ENCODE data around the gene S100A10.

GRCh38 chr1:151958959-151959358 is 34.7 kb downstream of the S100A10 start:
- TF ChIP-seq CTCF (IDR thresholded peaks at IDR 0.05 in 8 of 11, conservative IDR thresholded peaks at IDR 0.05 in 3 of 11) (no peak), POLR2AphosphoS5 (IDR thresholded peaks at IDR 0.05) (no peak), POLR2A (IDR thresholded peaks at IDR 0.05) (no peak)
